Activated CD4-positive, alpha-beta T cell treated with anti-CD3 and anti-CD28 coated beads for 24 hours (primary cell): Measurements from ENCODE around the gene MYOF.
"Not testable (repeated sequence)": the region's sequence is repeated elsewhere in the genome, so short reads cannot be mapped to it uniquely, and the experiment has no call there.

Experiments used
- DNase-seq, 2 donors: peaks; one replicate each; pipeline ENCODE4 v3.0.0-alpha.2; 2020; ENCODE audit warnings: low read depth in 2 of 2

Gene MYOF

GRCh38 chr10:93386631-93387369, 95.3 kb downstream of the MYOF start:
- DNase-seq, result no peak

- no peak for DNase-seq
Measured at GRCh38 chr10:93385345-93385744, 96.8 kb downstream of the MYOF start.

- no peak for DNase-seq
Measured at GRCh38 chr10:93384006-93384405, 98.1 kb downstream of the MYOF start.

- DNase-seq, result no peak
Measured at GRCh38 chr10:93383562-93383981, 98.6 kb downstream of the MYOF start.

GRCh38 chr10:93379731-93380575, 102.2 kb downstream of the MYOF start:
- DNase-seq, result peak in 1 of 2 donors; percentile 14

GRCh38 chr10:93378997-93379730, 103.0 kb downstream of the MYOF start:
- no peak for DNase-seq

GRCh38 chr10:93378039-93378438, 104.1 kb downstream of the MYOF start:
- no peak for DNase-seq

- DNase-seq, result peak in 1 of 2 donors; percentile 45
Measured at GRCh38 chr10:93376372-93377293, 105.5 kb downstream of the MYOF start.

- no peak for DNase-seq
Measured at GRCh38 chr10:93370961-93371360, 111.2 kb downstream of the MYOF start.

GRCh38 chr10:93369588-93370164, 112.5 kb downstream of the MYOF start:
- no peak for DNase-seq

- DNase-seq, result no peak
Measured at GRCh38 chr10:93368210-93368609, 113.9 kb downstream of the MYOF start.

- no peak for DNase-seq
Measured at GRCh38 chr10:93367664-93368063, 114.5 kb downstream of the MYOF start.

- DNase-seq, result no peak
Measured at GRCh38 chr10:93364966-93365365, 117.2 kb downstream of the MYOF start.

- no peak for DNase-seq
Measured at GRCh38 chr10:93363891-93364648, 118.1 kb downstream of the MYOF start.

GRCh38 chr10:93358398-93358797, 123.7 kb downstream of the MYOF start:
- DNase-seq, result not testable (repeated sequence)

- no peak for DNase-seq
Measured at GRCh38 chr10:93357680-93358079, 124.5 kb downstream of the MYOF start.

GRCh38 chr10:93356516-93356915, 125.6 kb downstream of the MYOF start:
- no peak for DNase-seq

GRCh38 chr10:93352638-93353383, 129.3 kb downstream of the MYOF start:
- DNase-seq, result no peak

- DNase-seq, result no peak
Measured at GRCh38 chr10:93346694-93347093, 135.4 kb downstream of the MYOF start.
